Progenitor cell of endocrine pancreas (in vitro differentiated cells): Measurements from ENCODE around the gene CSNK2A3. TPM values are rescaled to one million over a fixed set of nuclear protein-coding genes. Genes with fewer than 3 reads are reported as not detected.

Source experiments
- DNase-seq: peaks from one replicate; pipeline ENCODE4 v3.0.0; 2021; ENCODE audit warnings: low spot score; ENCODE audit not compliant: unreplicated experiment
- H3K27ac Mint-ChIP-seq: 2 replicates; pipeline ENCODE4 v1.8.0; 2021; ENCODE audit warnings: mild to moderate bottlenecking, moderate library complexity, mixed read lengths
- H3K27me3 Mint-ChIP-seq: 2 replicates; pipeline ENCODE4 v1.8.0; 2021; ENCODE audit warnings: mixed read lengths
- H3K36me3 Mint-ChIP-seq: 2 replicates; pipeline ENCODE4 v1.8.0; 2022; ENCODE audit warnings: mixed read lengths; ENCODE audit not compliant: insufficient read depth
- H3K4me1 Mint-ChIP-seq: 2 replicates; pipeline ENCODE4 v1.8.0; 2021; ENCODE audit warnings: low read depth, mixed read lengths
- H3K4me3 Mint-ChIP-seq: 2 replicates; pipeline ENCODE4 v1.8.0; 2021; ENCODE audit warnings: low read depth, mild to moderate bottlenecking, moderate library complexity, mixed read lengths
- H3K9me3 Mint-ChIP-seq: 2 replicates; pipeline ENCODE4 v1.8.0; 2021; ENCODE audit warnings: low read depth, mixed read lengths
- total RNA-seq: library from RNA; stranded (reverse); gene quantifications from 2 replicates; pipeline ENCODE4 v1.2.1, GENCODE V29; 2021
- TF ChIP-seq, protein P1 (sequence below): fragments of 200-600 bp; sonication (generic); IDR thresholded peaks from one replicate; pipeline ENCODE4 v1.5.0; 2021; ENCODE audit warnings: antibody characterized with exemption, mild to moderate bottlenecking; ENCODE audit not compliant: unreplicated experiment

CSNK2A3 gene
- total RNA-seq, 1 donor from 2014 or later: 1.3 TPM

DNA sequence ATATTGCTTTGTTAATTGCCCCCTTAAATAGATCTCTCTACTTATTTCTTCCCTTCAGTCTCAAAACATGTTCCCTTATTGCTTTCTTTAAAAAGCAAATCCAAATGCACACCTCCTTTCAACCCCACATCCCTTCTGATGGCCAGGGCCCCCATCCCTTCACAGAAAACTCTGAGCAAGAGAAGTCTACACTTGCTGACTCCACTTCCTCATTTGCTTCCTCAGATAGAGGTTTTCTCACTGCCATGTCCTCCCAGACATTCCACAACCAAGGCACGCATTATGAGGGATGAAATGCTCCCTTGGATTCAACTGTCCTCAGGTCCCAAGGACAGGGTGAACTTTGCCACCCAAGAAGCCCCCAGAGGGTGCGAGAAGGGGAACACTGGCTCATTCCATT is 43.1 kb downstream of the CSNK2A3 start:
- Mint-ChIP-seq H3K4me3 (no peak overlapping the region), H3K4me1 (no peaks in the 10 kb centered on the region), H3K27me3 (no peaks in the 10 kb centered on the region), H3K9me3 (no peaks in the 10 kb centered on the region), H3K27ac (no peak overlapping the region), H3K36me3 (no peaks in the 10 kb centered on the region)
- TF ChIP-seq, protein P1, sequence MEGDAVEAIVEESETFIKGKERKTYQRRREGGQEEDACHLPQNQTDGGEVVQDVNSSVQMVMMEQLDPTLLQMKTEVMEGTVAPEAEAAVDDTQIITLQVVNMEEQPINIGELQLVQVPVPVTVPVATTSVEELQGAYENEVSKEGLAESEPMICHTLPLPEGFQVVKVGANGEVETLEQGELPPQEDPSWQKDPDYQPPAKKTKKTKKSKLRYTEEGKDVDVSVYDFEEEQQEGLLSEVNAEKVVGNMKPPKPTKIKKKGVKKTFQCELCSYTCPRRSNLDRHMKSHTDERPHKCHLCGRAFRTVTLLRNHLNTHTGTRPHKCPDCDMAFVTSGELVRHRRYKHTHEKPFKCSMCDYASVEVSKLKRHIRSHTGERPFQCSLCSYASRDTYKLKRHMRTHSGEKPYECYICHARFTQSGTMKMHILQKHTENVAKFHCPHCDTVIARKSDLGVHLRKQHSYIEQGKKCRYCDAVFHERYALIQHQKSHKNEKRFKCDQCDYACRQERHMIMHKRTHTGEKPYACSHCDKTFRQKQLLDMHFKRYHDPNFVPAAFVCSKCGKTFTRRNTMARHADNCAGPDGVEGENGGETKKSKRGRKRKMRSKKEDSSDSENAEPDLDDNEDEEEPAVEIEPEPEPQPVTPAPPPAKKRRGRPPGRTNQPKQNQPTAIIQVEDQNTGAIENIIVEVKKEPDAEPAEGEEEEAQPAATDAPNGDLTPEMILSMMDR: no peak
- DNase-seq: no peak

DNA sequence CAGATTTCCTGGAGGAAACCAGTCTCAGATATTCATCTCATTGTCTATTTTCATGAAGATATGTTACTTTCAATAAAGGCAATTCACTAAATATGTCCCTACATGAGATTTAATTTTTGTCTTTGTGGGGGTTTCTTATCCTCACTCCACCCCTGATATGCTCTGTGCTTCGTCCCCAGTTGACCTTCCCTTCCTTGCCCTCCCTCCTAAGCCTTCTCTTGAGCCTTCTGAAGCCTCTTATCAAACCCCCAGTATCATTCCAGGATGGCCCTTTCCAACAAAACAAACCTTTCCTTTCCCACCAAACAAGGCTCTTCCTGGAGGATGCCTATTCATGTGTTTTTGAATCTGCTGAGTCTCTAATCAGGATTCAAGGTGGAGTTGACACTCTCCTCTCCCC is 44.8 kb downstream of the CSNK2A3 start:
- DNase-seq: no peak
- Mint-ChIP-seq H3K9me3 (no peaks in the 10 kb centered on the region), H3K36me3 (no peaks in the 10 kb centered on the region), H3K27me3 (no peaks in the 10 kb centered on the region), H3K4me3 (no peak overlapping the region), H3K4me1 (no peaks in the 10 kb centered on the region), H3K27ac (no peak overlapping the region)
- TF ChIP-seq, protein P1: no peak

DNA sequence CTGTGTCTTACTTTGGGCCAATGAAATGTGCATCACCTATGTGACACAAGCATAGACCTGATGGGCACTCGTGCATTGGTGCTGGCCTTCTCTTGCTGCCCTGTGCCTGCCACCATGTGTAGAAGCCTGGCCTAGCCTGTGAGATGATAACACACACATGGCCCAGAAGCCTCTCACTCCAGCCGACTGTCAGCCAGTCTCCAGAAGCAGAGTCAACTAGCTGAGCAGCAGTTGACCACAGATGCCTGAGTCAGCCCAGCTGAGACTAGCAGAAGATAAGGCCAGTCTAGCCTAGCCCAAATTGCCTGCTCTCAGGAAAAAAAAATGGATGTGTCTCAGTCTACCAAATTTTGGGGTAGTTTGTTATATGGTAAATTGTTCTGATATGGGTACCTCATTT is 46.2 kb downstream of the CSNK2A3 start:
- TF ChIP-seq, protein P1: no peak
- H3K4me3 Mint-ChIP-seq: no peak overlapping the region
- H3K4me1 Mint-ChIP-seq: peaks cover under 1% of the 10 kb centered on the region
- no peaks in the 10 kb centered on the region for H3K27me3 Mint-ChIP-seq
- H3K36me3 Mint-ChIP-seq: no peaks in the 10 kb centered on the region
- no peak overlapping the region for H3K27ac Mint-ChIP-seq
- DNase-seq: no peak
- no peaks in the 10 kb centered on the region for H3K9me3 Mint-ChIP-seq

DNA sequence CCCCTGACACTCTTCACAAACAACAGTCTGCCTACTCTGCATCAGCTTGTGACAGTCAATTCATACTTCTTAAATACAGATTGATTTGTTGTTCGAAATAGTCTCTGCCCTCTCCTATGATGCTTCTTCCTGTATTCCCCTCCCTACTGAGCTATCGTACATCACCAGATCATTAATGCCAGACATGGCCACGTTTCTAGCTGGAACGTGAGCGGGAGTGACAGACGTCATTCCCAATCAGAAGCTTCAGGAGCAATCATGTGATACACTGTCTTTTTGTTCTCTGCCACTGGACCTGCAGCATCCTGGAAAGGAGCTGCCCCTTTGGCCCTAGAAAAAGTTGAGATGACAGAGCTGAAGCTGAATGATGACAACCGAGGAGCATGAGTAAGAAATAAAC is 48.5 kb downstream of the CSNK2A3 start:
- H3K36me3 Mint-ChIP-seq: no peaks in the 10 kb centered on the region
- DNase-seq: no peak
- H3K27me3 Mint-ChIP-seq: no peaks in the 10 kb centered on the region
- H3K4me3 Mint-ChIP-seq: no peak overlapping the region
- peaks cover 4% of the 10 kb centered on the region for H3K4me1 Mint-ChIP-seq
- H3K27ac Mint-ChIP-seq: no peak overlapping the region
- TF ChIP-seq, protein P1: no peak
- H3K9me3 Mint-ChIP-seq: no peaks in the 10 kb centered on the region

DNA sequence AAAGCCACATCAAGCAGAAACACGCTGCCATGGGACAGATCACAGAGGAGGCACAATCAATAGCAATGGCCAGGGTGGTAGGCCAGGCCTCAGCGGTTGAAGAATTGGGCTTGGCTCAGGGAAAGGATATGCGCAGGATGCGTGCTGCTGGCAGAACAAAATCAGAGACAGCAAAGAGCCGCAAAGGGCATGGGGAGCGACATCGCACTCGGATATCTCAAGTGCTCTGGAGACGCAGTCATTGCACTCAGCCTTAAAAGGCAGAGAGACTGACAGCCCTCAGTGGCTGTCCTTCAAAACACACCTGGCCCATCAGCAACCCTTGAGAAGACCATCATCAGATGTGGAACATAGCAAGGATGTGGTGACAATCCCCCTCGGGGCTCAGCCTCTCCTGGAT is 50.5 kb downstream of the CSNK2A3 start:
- peaks cover 4% of the 10 kb centered on the region for H3K4me1 Mint-ChIP-seq
- no peak overlapping the region for H3K4me3 Mint-ChIP-seq
- TF ChIP-seq, protein P1: no peak
- H3K9me3 Mint-ChIP-seq: no peaks in the 10 kb centered on the region
- H3K27ac Mint-ChIP-seq: no peak overlapping the region
- no peaks in the 10 kb centered on the region for H3K36me3 Mint-ChIP-seq
- no peaks in the 10 kb centered on the region for H3K27me3 Mint-ChIP-seq
- no peak for DNase-seq
